Activated CD8-positive, alpha-beta memory T cell treated with anti-CD3 and anti-CD28 coated beads, Interleukin-2, amount 50 U/mL, for 24 hours (primary cell): Measurements from ENCODE around the gene MAGEF1.

Experiments used
- DNase-seq: peaks from one replicate; pipeline ENCODE4 v3.0.0-alpha.2; 2020; ENCODE audit errors: extremely low read depth

Gene MAGEF1

DNA sequence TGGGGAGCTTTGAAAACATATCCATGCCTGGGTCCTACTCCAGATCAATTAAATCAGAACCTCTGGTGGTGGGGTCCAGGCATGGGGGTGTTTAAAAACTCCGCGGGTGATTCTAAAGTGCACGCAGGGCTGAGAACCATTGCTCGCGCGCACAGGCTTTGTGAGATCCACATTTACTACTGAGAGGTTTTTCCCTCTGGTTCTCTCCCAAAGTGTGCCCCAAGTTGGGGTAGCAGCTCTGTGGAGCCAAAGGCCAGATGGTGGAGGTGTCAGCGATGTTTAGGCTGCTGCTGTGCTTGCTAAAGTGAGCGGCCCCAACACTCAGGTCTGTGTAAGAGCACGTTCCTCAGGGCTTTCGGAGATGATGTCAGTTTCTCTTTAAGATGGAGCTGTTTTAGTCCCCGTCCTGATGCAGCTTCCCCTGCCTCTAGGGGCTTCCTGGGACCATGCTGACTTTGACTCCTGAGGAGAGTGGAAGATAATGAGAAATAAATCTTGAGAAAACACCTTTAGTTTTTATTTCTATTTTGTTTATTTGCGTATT, 13.4 kb upstream of the MAGEF1 start:
- DNase-seq, result no peak

DNA sequence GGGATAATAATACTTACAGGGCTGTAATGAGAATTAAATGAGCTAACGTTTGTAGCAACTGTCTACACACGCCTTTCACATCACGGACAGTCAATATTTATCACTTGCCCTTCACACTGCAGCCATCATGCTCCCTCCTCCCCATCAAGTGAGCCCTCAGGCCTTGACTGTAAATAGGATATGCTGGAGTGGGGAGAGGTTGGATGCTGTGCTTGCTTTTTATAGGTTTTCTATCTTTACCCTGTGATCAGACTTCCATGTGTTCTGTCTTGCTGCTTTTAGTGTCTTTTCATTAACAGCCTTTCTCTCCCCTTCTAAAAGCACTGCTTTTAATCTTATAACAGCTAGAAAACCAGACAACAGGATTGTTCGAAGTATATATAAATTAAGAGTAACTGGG, 12.8 kb upstream of the MAGEF1 start:
- DNase-seq, result no peak

DNA sequence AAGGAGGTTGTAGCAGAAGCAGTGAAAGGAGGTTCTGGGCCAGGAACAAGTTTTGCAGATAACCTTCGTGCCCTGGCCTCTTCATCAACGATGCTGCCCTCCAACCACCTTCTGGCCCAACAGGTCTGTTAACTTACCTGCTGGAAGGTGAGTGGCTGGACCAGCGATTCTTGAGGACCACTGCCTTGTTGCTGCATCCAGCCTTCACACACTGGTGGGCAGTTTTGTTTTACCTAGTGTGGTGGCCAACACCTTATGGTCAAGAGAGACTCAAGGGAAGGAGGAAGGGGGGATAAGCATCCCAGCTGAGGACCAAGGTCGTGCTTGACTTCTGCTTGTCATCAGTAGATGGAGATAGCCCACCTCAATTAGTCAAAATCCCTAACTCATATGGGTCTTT, 7.8 kb upstream of the MAGEF1 start:
- DNase-seq, result no peak

DNA sequence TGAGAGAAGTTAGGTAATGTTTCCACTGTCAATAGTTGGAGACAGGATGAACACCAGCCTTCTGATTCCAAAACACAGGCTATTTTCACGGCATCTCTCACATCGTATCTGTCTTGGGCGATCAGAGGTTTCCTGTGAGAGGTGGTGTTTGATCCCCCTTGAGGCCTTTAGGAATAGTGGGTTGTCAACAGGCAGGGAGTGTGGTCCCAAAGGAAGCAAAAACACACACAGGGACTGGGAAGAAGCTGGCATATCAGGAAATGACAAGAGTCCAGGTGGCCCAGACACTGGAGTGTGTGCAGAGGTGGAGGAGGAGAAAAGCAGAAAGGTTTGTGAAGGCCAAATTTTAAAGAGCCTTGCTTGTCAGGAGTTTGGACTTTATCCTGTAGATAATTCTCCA, 6.6 kb upstream of the MAGEF1 start:
- DNase-seq, result no peak

DNA sequence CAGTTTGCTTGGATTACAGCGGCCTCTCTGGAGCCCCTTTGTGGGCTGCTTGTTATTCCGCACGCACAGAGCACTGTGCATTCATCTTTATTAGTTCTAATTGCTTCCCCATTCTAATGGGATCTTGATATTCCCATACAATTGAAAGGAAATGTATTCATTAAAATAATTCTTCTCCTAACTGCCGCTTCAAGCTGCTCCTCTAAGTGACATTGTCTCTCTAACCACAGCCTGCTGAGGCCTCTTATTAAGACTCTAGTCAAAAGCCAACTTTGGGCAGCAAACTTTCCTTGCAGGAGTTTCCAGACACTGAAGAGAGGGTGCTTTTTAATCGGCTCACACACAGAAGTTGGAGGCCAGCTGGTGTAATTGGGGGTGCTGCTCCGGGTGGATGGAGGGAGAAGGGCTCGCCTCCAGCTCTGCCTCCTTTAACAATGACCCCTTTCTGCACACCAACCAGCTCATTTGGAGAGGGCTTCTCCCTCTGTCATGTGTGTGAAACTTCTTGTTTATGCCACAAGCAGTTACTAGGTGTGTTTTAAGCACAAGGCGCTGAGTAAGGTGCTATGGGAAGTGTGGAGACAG, 5.6 kb upstream of the MAGEF1 start:
- no peak for DNase-seq

DNA sequence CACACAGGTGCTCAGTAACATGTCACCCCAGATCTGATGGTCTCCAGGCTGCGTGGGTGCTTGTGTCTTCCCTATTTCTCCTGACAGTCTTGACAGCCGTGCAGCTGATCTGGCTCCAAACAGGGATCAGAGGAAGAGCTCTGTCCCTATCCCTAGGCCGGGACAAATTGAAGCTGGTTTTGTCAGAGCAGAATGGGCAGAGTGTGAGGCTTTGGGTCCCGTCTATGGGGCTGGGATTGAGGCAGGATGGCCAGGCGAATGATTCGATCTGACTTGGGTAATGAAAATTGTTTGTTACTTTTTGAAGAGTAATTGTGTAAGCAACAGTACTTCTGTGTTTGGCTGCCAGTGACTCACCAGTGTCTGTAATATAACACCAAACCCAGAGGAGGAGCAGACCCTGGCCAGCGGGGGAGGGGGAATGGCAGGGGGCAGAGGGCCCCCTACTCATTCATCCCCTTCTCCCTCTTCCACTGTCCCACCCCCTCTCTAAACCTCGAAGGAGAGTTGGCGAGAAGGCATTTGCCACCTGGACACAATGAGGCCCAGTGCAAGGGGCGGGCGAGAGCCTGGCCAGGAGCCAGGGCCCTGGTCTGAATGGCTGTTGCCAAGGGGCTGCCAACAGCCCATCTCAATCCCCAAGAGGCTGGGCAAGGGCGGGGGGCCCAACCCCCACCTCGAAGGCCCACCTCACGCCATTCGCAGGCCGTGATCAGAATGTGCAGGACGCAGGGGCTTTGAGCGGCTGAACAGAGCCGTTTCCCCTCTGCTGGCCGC, 4.9 kb upstream of the MAGEF1 start:
- no peak for DNase-seq

DNA sequence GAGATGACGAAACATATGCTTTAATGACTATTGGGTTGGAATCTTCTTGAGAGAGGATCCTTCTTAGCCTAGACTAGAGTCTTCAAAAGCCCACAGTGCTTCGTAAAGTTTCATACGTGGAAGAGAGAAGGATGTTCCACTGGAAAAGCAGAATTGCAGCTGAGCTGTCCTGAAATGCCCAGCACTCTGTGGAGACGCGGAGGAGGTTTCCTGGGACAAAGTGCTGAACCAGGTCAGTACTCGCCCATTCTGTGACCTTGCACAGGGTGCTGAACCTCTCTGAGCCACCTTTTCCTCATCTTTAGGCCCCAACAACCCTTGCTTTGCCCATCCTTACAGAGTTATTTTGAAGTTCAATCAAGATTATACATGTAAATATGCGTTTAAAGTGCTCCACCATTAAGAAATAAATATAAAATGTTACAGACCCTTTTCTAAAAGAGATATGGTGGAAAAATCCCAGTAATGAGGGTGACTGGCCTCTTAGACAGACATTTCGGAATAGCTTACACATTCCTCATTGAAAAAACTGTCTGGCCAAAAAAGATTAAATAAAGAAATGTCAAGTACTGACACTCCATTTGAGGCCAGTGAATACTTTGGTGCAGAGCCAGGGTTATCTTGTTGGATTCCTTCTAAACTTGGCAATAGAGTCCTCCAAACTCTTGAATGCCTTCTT, 4.2 kb upstream of the MAGEF1 start:
- DNase-seq, result no peak

DNA sequence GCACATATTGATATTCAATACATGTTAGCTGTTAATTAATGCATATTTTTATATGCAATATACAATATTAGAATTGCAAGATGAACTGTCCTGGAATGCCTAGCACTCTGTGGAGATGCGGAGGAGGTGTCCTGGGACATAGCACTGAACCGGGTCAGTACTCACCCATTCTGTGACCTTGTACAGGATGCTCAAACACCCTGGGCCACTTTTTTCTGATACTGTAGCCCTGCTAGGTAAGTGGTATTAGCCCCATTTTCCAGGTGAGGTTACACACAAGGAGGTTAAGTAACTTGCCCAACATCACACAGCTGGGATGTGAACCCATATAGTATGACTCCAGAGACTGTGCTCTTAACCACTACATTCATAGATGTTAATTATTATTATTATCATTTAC, 1.7 kb upstream of the MAGEF1 start:
- no peak for DNase-seq

DNA sequence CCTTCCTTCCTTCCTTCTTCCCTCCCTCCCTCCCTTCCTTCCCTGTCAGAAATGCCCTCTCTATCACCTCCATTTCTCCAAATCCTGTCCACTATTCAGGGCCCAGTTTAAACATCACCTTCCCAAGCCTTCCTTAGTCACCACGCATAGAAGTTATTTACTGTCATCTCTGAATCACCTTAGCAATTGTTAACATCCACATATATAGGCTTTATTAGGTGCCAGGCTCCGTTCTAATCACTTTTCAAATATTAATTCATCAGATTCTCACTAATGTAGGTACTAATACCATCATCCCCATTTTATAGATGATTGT, 1.1 kb upstream of the MAGEF1 start:
- DNase-seq, result no peak

DNA sequence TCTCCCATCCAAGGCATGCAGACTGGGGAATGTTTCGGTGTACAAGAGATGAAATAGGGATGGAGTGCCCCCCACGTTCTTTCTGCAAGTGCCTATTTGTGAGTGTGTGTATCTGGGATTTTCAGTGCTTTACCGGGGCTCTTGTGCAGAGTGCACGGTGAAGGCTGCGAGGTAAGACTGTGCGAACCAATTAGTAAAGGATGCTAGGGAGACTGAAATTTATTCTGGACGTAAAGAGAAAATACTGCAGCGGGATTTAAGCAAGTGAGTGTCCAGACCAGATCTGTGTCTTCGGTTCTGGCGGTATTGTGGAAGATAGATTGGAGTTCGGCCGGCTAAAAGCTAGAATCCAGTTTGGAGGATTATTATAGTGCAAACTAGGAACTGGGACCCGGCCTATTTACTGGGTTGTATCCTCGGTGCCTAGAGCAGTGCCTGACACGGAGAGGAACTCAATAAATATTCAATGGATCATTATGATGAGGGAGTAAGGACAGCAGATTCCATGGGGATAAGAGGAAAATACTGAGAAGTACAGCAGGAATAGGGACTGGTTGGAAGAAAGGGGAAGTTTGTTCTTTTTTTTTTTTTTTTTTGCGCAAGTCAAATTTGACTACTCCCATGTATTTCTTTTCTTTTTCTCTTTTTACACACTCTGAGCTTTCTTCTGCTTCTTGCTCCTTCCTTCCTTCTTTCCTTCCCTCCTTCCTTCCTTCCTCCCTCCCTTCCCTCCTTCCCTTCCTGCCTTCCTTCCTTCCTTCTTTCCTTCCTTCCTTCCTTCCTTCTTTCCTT, 580 bp upstream of the MAGEF1 start:
- no peak for DNase-seq

DNA sequence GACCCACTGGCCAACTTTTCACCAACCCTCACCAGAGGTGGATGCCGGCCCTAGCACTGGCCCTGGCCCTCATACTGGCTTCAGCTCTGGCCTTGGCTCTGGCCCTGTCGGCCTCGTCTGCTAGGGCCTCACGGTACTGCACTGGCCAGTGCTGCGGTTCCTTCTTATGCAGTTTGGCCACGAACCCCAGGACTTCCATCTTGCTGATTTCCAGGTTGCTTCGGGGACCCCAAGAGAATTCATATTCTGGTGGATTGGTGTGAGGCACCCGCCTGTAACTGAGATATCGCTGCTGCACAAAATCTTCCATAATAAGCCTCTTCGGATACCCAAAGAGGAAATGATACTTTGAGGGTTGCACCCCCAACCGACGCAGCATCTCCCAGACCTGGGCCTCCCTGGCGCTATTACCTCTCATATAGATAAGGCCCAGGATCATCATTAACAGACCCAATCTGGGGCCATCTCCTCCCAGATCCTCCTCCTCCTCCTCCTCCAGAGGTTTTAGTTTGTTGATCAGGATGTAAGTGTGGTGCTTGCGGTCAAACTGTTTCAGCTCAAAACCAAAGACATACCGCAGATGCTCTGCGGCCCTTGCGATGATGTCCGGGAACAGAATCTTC, 883 bp downstream of the MAGEF1 start:
- no peak for DNase-seq

DNA sequence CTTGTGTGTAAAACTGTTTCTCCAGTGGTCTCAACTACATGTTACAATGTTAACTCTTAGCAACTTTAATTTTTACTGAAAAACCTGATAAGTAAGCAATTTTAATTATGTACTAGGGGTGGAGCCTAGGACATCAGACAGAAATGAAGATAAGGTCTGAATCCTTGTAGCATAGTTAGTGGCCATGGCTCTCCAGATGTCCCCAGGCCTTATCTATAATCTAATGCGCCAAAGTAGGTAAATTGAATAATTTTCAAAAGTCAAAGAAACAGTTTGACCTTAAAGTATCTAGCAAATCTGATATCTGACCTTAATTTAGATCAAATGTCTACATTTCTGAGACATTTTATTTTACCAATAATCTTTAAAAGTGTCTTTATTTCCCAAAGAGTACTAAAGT, 8.2 kb downstream of the MAGEF1 start:
- DNase-seq, result no peak

DNA sequence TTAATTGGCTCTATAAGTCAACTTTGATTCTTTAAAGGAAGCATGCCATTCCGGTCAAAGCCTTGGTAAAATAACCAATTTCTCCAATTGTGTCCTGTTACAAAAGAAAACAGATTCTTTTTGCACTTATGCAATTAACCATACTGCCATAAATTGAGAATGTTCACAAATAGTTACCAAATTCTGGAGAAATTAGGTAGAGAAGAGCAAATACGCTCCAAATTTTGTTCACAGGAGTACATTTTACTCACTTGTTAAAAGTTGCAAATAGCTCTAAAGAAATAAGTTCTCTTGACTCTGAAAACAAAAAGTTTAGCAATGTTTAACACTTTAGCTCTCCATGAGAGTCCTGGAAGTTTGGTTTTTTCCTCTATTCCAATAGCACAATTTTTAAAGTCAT, 11.1 kb downstream of the MAGEF1 start:
- DNase-seq, result no peak

DNA sequence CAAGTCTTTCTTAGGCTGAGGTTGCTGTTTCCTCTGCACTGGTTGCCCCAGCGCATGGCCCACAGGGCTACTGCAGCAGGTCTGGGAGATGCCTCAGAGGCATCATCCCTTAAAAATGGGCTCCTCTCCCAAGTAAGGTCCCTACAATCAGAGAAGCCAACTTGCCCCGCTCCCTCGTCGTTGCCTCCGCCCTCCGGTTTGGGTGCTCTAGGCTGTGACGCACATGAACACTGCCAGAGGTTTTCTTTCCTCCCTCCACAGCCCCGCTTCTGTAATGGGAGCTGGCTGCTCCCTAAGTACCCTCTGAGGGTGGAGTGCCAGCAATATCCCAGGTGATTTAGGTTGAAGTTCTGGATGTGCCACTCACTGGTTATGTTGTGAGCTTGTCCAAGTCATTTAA, 14.0 kb downstream of the MAGEF1 start:
- DNase-seq, result no peak

DNA sequence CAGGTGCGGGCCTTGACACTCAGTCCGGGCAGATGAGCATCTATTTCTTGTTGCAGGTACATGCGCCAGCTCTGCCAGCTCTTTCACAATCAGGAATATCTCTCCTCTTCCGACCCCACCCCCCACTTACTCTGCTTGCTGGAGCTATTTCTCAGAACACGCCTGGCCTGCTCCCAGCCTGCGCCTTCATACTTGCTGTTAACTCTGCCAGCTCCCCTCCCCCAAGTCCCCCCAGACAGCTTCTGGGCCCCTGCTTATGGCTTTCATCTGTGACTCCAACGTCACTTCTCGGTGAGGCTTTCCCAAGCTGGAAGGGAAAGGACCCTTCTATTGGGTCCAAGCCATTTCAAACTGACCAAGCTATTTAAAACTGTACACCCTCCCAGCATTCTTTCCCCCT, 15.2 kb downstream of the MAGEF1 start:
- no peak for DNase-seq

DNA sequence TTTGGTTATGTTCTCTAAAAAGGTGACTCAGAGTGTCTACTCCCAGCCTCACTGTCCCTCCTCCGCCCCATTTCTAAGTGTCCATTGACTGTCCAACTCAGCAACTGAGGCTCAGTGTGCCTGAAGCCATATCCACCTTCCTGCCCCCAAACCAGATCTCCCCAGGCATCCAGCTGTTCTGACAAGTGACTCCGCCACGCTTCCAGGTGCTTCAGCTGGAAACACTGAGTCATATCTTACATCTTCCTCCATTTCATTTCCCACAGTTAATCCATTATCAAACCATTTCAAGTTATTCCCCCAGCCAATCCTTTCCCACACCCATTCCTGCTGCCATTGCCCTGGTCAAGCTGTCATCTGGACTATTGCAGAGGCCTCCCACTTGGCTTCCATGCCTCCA, 17.1 kb downstream of the MAGEF1 start:
- no peak for DNase-seq

DNA sequence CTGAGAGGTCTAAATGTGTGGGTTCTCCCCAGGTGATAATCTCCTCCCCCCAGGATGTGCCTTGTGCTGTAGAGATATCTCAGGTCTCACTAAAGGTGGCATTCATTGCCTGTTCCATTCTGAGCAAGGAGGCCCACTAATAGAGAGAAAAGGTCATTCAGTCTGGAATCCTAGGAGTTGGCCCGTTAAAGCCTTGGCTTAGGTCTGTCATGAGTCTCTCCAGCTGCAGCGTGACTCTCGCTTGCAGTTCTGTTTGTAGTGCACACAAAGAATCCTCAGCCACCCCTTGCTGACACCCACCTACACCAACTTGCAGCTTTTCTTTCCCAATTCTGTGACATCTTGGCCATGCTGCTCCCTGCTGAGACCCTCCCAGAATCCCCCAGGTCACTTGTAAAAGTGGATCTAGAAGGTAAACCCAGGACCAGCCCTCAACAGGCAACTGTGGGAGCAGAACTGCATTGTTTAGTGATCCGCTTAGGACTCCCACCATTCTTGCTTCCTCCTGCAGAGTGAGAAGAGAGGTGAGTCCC, 17.7 kb downstream of the MAGEF1 start:
- DNase-seq, result no peak

DNA sequence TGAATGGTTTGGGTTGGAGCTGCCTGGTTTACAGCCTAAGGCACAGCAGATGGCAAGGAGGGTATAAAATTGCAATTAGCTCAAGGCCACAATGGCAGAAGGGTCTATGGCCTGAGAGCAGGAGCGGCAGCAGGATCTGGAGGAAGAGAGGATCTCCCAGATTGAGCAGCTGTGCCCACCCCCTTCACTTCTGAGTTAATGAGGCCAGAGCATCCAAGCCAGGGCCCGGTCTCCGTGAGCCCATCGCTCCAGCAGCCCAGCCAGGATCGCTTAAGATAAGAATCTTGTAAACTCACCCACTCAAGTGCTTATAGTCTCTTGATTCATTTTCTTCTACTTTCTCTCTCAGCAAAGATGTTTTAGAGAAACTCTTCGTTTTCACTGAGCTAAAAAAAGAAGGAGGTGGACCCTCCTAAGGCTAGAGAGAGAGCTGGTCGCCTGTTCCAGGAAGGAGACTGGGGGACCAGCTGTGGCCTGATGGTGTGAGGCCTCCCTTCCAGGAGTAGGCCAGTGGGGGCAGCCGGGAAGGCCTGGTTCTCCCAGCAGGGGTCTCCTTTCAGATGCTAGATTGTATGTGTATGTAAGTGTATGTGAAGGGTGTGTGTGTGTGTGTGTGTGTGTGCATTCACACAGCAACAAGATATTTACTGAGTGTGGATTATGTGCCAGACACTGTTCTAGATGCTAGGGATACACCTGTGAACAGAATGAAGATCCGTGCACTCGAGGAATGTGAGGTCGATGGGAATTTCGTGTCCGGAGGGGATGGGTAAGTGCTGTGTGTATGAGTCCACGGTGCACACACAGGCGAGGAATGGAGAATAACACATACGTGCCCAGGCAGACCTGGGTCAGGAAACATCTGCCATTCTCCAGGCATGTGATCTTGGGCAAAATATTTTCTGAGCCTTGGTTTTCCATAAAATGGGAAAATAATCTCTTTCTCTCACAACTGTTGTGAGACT, 18.6 kb downstream of the MAGEF1 start:
- no peak for DNase-seq

DNA sequence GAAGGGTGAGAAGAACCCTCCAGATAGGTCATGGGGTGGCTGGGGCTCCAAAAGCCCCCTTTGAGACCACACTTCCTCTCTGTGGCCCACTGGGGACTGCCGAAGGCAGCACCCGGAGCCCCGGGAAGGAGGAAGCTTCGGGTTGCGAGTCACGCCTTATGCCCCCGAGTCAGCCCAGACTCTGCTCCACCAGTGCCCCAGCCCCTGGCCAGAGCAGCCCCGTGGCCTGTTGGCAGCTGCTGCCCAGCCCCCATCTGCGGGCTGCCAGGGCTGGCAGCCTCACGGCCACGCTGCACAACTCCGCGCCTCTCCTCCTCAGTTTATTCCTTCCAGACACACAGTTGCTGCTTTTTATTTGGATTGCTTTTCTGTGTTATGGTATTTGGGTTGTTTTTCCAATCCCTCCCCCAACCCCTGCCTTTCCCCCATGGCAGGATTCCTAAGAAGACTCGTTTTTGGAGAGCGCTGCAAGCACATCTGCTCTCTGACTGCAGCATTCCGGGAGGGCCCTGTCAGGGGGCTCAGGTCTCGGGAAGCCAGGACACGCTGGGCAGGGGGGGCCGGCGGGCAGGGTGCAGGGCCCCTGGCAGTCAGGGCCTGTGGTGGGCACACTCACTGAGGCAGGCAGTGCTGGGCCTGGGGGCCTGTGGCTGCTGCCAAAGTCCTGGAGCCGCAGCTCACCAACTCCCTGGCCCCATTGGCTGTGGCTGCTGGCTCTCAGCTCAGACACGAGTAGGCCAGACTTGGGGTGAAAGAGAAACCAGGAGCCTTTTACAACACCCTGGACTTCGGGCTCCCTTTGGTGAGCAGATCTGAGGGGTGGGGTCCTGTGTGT, 20.2 kb downstream of the MAGEF1 start:
- DNase-seq, result no peak
